ENCODE measurements around the gene AKR7A3. TPM values are rescaled to one million over a fixed set of nuclear protein-coding genes. Genes with fewer than 3 reads are reported as not detected.
A peak's percentile ranks its signal among the peaks of the same experiment; 100 is the strongest.
"Not testable (repeated sequence)": the region's sequence is repeated elsewhere in the genome, so short reads cannot be mapped to it uniquely, and the experiment has no call there.

The AKR7A3 gene
- total RNA-seq, 1 donor from 2014 or later: 11.7 TPM

DNA sequence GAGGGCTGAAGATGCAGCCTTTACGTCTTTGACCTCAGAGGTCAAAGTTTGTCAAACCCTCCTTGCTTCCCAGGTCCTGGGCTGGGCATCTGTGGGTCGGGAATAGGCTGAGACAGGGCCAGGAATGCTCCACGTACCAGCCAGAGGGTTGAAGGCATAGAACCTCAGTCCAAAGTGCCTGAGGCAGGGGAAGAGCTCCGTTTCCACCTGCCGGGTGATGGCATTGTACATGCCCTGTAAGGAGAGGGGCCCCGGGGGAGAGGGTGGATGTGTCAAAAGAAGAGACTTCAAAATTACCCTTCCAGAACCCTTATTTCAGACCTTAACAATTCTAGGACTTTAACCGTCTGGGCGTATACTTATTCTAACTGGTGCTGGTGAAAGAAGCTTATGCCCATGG is 3.7 kb downstream of the AKR7A3 start:
- TF ChIP-seq CTCF (IDR thresholded peaks at IDR 0.05): no peak

DNA sequence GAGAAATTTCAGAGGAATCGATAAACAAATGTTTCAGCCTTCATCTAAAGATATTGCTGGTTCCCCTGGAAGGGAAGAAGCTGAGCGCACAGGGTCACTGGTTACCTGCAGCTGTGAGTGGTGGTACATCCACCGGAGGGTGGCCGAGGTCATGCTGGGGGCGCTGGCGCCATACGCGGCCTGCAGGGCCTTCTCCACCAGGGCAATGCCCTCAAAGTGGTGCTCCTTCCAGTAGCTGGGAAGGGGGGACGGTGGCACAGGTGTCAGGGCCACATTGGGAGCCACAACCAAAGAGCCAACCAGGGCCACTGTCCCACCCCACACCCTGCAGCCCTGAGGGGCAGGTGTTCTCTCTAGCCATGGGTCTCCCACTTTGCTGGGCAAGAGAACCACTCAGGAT is 4.7 kb downstream of the AKR7A3 start:
- H3K27me3 ChIP-seq: no peaks in the 10 kb centered on the region
- no peak for DNase-seq (ENCODE audit: low spot score in 2 of 2)
- no peak overlapping the region for H3K27ac ChIP-seq
- no peaks in the 10 kb centered on the region for H3K9me3 ChIP-seq
- no peak for TF ChIP-seq CTCF (IDR thresholded peaks at IDR 0.05)
- intact Hi-C loops (cut with DNase I): no loop called here
- H3K4me3 ChIP-seq: no peak overlapping the region
- H3K36me3 ChIP-seq: peaks cover 0 to 6% of the 10 kb centered on the region in 2 donors
- H3K4me1 ChIP-seq: peaks cover 0 to under 1% of the 10 kb centered on the region in 2 donors

More for the DNA sequence above, 3.7 kb downstream of the AKR7A3 start:
- H3K36me3 ChIP-seq: peaks cover 0 to 6% of the 10 kb centered on the region in 2 donors
- no peak overlapping the region for H3K27ac ChIP-seq
- peaks cover 0 to 4% of the 10 kb centered on the region in 2 donors for H3K4me1 ChIP-seq
- no peak overlapping the region for H3K4me3 ChIP-seq
- H3K27me3 ChIP-seq: no peaks in the 10 kb centered on the region
- intact Hi-C loops (cut with DNase I): no loop called here
- DNase-seq (ENCODE audit: low spot score in 2 of 2): no peak
- no peaks in the 10 kb centered on the region for H3K9me3 ChIP-seq

- H3K27ac ChIP-seq: no peak overlapping the region
- H3K36me3 ChIP-seq: no peaks in the 10 kb centered on the region
- H3K27me3 ChIP-seq: no peaks in the 10 kb centered on the region
- no peaks in the 10 kb centered on the region for H3K4me1 ChIP-seq
- TF ChIP-seq CTCF (IDR thresholded peaks at IDR 0.05): no peak
- H3K9me3 ChIP-seq: peaks cover 0 to 5% of the 10 kb centered on the region in 2 donors
- intact Hi-C loops (cut with DNase I): no loop called here
- no peak for DNase-seq (ENCODE audit: low spot score in 2 of 2)
- H3K4me3 ChIP-seq: no peak overlapping the region
Measured at GRCh38 chr1:19274636-19275035, 13.9 kb downstream of the AKR7A3 start.

DNA sequence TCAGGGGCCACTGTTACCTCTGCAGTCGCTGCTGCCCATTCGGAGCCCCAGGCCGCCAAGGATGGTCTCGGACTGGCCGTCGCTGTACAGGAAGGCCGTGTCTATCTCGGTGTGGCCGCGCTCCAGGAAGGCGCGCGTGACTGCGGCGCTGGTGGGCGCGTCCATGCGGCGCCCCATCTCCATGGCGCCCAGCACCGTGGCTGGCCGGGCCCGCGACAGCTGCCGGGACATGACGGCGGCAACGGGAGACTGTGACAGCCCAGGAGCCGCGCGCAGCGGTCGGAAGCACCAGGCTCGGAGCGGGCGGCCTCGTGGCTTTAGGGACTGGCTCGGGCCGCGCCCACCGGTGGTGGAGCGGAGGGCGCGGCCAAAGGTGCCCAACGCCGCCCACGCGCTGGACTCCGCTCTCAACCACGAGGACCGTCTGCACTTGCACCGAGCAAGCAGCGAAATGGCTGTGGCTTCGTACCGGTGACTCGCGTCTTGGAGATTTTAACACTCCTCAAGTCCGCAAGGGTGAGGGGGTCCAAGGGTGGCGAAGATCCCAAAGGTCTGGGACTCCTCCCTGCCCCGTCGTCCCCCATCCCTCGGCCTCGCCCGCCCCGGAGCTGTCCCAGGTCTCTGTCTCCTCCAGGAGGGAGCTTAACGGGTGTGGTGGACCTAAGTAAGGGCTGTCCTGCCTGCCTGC is 14.6 kb downstream of the AKR7A3 start:
- H3K4me1 ChIP-seq; DNase-seq (ENCODE audit: low spot score in 2 of 2); H3K36me3 ChIP-seq; H3K27ac ChIP-seq; H3K27me3 ChIP-seq; H3K9me3 ChIP-seq; intact Hi-C loops (cut with DNase I): not testable (repeated sequence)
- H3K4me3 ChIP-seq: peak overlapping the region in 1 of 2 donors; percentile 40

- Histone ChIP-seq H3K4me1 (no peaks in the 10 kb centered on the region), H3K36me3 (no peaks in the 10 kb centered on the region), H3K27me3 (no peaks in the 10 kb centered on the region), H3K4me3 (peak overlapping the region in 1 of 2 donors; percentile 40), H3K9me3 (peaks cover 0 to 5% of the 10 kb centered on the region in 2 donors), H3K27ac (no peak overlapping the region)
- DNase-seq (ENCODE audit: low spot score in 2 of 2): no peak
- intact Hi-C loops (cut with DNase I): no loop called here
- TF ChIP-seq CTCF (IDR thresholded peaks at IDR 0.05): no peak
Measured at GRCh38 chr1:19273106-19273843, 15.3 kb downstream of the AKR7A3 start.

- Histone ChIP-seq H3K27ac (no peak overlapping the region), H3K27me3 (no peaks in the 10 kb centered on the region), H3K4me1 (no peaks in the 10 kb centered on the region), H3K4me3 (no peak overlapping the region), H3K9me3 (no peaks in the 10 kb centered on the region), H3K36me3 (no peaks in the 10 kb centered on the region)
- no peak for TF ChIP-seq CTCF (IDR thresholded peaks at IDR 0.05)
- intact Hi-C loops (cut with DNase I): no loop called here
- DNase-seq (ENCODE audit: low spot score in 2 of 2): no peak
Measured at GRCh38 chr1:19272064-19272463, 16.5 kb downstream of the AKR7A3 start.

DNA sequence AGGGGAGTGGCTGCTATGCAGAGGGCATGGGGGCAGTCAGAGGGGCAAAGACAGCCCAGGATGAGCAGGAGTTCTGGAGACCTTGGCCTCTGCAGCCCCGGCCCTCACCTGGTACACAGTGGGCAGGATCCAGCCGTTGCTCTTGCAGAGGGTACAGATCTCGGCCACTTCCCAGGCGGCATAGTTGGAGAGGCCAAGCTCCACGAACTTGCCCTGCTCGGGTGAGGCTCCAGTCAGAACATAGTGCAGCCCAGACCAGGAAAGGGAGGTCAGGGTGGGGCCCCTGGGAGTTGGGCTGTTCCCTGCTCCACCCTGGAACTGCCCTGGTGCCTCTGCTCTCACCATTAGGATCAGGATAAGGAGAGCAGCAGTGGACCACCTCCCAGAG is 18.2 kb downstream of the AKR7A3 start:
- intact Hi-C loops (cut with DNase I); H3K27me3 ChIP-seq: not testable (repeated sequence)

DNA sequence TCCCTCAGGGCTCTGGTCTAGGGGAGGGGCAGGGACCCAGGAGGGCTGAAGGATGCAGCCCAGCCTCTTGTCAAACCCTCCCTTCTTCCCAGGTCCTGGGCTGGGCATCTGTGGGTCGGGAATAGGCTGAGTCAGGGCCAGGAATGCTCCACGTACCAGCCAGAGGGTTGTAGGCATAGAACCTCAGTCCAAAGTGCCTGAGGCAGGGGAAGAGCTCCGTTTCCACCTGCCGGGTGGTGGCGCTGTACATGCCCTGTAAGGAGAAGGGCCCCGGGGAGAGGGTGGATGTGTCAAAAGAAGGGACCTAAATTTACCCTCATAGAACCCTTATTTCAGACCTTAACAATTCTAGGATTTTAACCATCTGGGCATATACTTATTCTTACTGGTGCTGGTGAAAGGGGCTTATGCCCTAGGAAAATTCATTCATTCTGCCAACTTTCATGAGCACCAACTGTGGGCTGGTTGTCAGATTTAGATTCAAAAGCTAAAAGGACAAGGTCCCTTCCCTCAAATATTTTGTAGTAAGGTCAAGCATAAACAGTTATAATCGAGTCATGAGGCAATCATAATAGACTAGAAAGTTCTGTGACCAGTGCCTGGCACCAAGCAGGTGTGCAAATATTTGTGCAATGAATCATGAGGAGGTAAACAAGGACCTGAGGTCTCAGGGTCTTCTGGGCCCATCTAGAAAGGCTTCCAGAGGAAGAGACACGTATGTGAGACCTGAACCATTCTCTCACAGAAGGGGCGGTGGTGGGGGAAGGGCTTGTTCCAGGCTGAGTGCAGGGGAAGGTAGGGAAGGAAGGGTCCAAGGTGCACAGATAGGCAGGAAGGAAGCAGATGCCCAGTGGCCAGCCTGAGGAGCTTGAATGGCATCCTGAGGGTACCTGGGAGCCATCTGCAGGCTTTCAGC is 18.9 kb downstream of the AKR7A3 start:
- H3K36me3 ChIP-seq; H3K27me3 ChIP-seq; H3K9me3 ChIP-seq; intact Hi-C loops (cut with DNase I); H3K4me3 ChIP-seq; H3K4me1 ChIP-seq; H3K27ac ChIP-seq; DNase-seq (ENCODE audit: low spot score in 2 of 2): not testable (repeated sequence)

More for the DNA sequence above, 18.2 kb downstream of the AKR7A3 start:
- not testable (repeated sequence) for DNase-seq (ENCODE audit: low spot score in 2 of 2); H3K36me3 ChIP-seq; H3K4me1 ChIP-seq; H3K27ac ChIP-seq; H3K9me3 ChIP-seq; H3K4me3 ChIP-seq
